GM12878 (cell line): Measurements from ENCODE around the gene CRYBG3.

ENCODE experiments used
- CEBPB ChIP-seq, 2 experiments: fragments of 150-350 bp in 1 of 2; IDR thresholded peaks; 2 replicates each; pipeline ENCODE4 v1.6.1; 2012 to 2014; ENCODE audit warnings: low read depth in 2 of 2, low read length in 2 of 2, borderline replicate concordance in 1 of 2, inconsistent platforms in 1 of 2
- POLR2A ChIP-seq: IDR thresholded peaks from 2 replicates; pipeline ENCODE4 v1.6.1; 2011; ENCODE audit warnings: low read depth, mild to moderate bottlenecking, low read length
- POLR2AphosphoS5 ChIP-seq: IDR thresholded peaks from 2 replicates; pipeline ENCODE4 v1.6.1; 2011; ENCODE audit warnings: mild to moderate bottlenecking, low read length, inconsistent platforms
- TF ChIP-seq, protein P1 (sequence below), 3 experiments: IDR thresholded peaks in 2 of 3; conservative IDR thresholded peaks in 1 of 3; 2 replicates each; pipeline ENCODE4 v1.5.1; 2011; ENCODE audit warnings: low read depth in 3 of 3, low read length in 3 of 3, mild to moderate bottlenecking in 3 of 3, control low read depth in 2 of 3, moderate library complexity in 2 of 3, inconsistent platforms in 1 of 3, mixed read lengths in 1 of 3; ENCODE audit not compliant: control insufficient read depth in 2 of 3, insufficient read depth in 1 of 3; ENCODE audit errors: extremely low read depth in 1 of 3

DNA sequence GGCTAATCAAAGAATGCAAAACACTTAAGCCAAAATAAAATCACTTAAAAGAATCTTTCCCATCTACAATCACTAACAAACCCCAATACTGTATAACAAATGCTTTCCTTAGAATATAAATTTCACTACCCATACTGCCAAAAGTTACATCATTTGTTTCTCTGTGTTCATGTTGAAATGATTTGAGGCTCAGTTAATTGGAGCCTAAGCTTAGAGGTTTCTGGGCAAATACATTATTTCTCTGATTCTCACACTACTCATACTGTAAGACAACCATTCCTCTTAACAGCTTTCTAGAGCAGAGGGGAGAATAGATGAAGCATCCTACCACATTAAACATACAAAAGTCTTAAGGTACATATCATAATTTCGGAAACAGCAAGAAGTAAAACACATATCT is 148.3 kb downstream of the CRYBG3 start:
- TF ChIP-seq, protein P1, sequence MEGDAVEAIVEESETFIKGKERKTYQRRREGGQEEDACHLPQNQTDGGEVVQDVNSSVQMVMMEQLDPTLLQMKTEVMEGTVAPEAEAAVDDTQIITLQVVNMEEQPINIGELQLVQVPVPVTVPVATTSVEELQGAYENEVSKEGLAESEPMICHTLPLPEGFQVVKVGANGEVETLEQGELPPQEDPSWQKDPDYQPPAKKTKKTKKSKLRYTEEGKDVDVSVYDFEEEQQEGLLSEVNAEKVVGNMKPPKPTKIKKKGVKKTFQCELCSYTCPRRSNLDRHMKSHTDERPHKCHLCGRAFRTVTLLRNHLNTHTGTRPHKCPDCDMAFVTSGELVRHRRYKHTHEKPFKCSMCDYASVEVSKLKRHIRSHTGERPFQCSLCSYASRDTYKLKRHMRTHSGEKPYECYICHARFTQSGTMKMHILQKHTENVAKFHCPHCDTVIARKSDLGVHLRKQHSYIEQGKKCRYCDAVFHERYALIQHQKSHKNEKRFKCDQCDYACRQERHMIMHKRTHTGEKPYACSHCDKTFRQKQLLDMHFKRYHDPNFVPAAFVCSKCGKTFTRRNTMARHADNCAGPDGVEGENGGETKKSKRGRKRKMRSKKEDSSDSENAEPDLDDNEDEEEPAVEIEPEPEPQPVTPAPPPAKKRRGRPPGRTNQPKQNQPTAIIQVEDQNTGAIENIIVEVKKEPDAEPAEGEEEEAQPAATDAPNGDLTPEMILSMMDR (IDR thresholded peaks at IDR 0.05 in 2 of 3, conservative IDR thresholded peaks at IDR 0.05 in 1 of 3; ENCODE audit: control insufficient read depth in 2 of 3, extremely low read depth in 1 of 3, insufficient read depth in 1 of 3, low read depth in 3 of 3, low read length in 3 of 3), result no peak
- TF ChIP-seq CEBPB (IDR thresholded peaks at IDR 0.05; ENCODE audit: borderline replicate concordance in 1 of 2, low read depth in 2 of 2, low read length in 2 of 2), result no peak
- no peak for TF ChIP-seq POLR2A
- no peak for TF ChIP-seq POLR2AphosphoS5
